Endothelial cell (in vitro differentiated cells): Measurements from ENCODE around the gene CDK9. TPM values are rescaled to one million over a fixed set of nuclear protein-coding genes. Genes with fewer than 3 reads are reported as not detected.

Experiments used
- DNase-seq: peaks from one replicate; pipeline ENCODE4 v3.0.0; 2021; ENCODE audit warnings: low spot score
- H3K27ac Mint-ChIP-seq: one replicate; pipeline ENCODE4 v1.8.0; 2021; ENCODE audit warnings: mixed read lengths, inconsistent platforms; ENCODE audit not compliant: unreplicated experiment
- H3K27me3 Mint-ChIP-seq: one replicate; pipeline ENCODE4 v1.8.0; 2021; ENCODE audit warnings: mild to moderate bottlenecking, moderate library complexity, mixed read lengths, inconsistent platforms; ENCODE audit not compliant: unreplicated experiment
- H3K36me3 Mint-ChIP-seq: one replicate; pipeline ENCODE4 v1.8.0; 2021; ENCODE audit warnings: mild to moderate bottlenecking, low read depth, mixed read lengths, inconsistent platforms; ENCODE audit not compliant: unreplicated experiment
- H3K4me1 Mint-ChIP-seq: one replicate; pipeline ENCODE4 v1.8.0; 2021; ENCODE audit warnings: mild to moderate bottlenecking, mixed read lengths, inconsistent platforms; ENCODE audit not compliant: unreplicated experiment
- H3K4me3 Mint-ChIP-seq: one replicate; pipeline ENCODE4 v1.8.0; 2021; ENCODE audit warnings: mild to moderate bottlenecking, mixed read lengths, inconsistent platforms; ENCODE audit not compliant: unreplicated experiment
- H3K9me3 Mint-ChIP-seq: one replicate; pipeline ENCODE4 v1.8.0; 2021; ENCODE audit warnings: mixed read lengths, inconsistent platforms; ENCODE audit not compliant: unreplicated experiment
- CTCF ChIP-seq: fragments of 200-600 bp; sonication (generic); IDR thresholded peaks from one replicate; pipeline ENCODE4 v1.5.0; 2021; ENCODE audit warnings: antibody characterized with exemption; ENCODE audit not compliant: unreplicated experiment
- total RNA-seq: library from RNA; stranded (reverse); fragmentation: NEBNext Ultra II Directional; extraction: Animal tissue kit (Norgen Biotek cat#: 25700); gene quantifications from one replicate; pipeline ENCODE4 v1.2.1, GENCODE V29; 2021; ENCODE audit not compliant: unreplicated experiment

CDK9 gene
- total RNA-seq, 1 donor from 2014 or later, result 188 TPM

GRCh38 chr9:127790094-127790855 is 4.4 kb downstream of the CDK9 start:
- TF ChIP-seq CTCF, result no peak
- H3K4me3 Mint-ChIP-seq, result peak overlapping the region; percentile 86
- peaks cover 17% of the 10 kb centered on the region for H3K27me3 Mint-ChIP-seq
- H3K4me1 Mint-ChIP-seq, result peaks cover 38% of the 10 kb centered on the region
- H3K36me3 Mint-ChIP-seq, result peaks cover 42% of the 10 kb centered on the region
- no peak for DNase-seq
- no peaks in the 10 kb centered on the region for H3K9me3 Mint-ChIP-seq
- H3K27ac Mint-ChIP-seq, result peak overlapping the region; percentile 88

DNA sequence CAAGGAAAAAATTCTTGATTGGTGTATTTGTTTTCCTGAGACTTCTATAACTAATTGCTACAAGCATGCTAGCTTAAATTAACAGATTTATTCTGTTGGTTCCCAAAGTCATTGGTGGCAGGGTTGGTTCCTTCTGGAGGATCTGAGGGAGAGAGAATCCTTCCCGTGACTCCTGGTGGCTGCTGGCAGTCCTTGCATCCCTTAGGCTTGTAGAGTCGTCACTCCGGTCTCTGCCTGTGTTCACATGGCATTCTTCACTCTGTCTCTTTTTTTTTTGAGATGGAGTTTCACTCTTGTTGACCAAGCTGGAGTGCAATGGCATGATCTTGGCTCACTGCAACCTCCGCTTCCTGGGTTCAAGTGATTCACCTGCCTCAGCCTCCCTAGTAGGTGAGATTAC is 5.3 kb downstream of the CDK9 start:
- Mint-ChIP-seq H3K4me1 (peaks cover 40% of the 10 kb centered on the region), H3K9me3 (no peaks in the 10 kb centered on the region), H3K27ac (no peak overlapping the region), H3K36me3 (peaks cover 42% of the 10 kb centered on the region), H3K27me3 (peaks cover 17% of the 10 kb centered on the region), H3K4me3 (no peak overlapping the region)
- TF ChIP-seq CTCF, result no peak
- DNase-seq, result no peak

DNA sequence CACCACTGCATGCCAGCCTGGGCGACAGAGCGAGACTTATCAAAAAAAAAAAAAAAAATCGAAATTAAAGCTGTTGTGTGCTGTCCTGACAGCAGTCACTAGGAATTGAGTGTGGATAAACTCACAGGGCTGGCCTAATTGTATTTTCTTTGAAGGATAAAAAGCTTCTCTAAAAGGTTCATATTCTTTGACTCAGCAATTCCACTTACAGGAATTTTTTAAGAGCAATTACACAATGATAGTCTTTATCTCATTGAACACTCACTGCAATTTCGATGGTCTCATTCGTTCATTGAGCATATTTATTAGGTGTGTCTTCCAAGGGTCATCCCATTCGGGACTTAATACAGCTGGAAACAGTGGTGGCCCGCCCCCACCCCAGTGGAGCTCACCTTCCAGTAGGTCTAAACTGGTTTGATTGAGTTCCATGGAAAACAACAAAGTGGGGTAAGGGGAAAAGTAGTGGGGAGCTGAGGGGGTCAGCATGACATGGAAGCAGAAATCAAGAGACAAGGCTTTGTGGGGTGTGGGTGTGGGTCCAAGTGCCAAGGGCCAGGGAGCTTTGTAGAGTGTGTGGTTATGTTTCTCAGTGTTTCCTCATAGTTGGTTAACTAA is 6.7 kb downstream of the CDK9 start:
- no peak for TF ChIP-seq CTCF
- DNase-seq, result no peak
- peak overlapping the region; percentile 83 for H3K27ac Mint-ChIP-seq
- H3K36me3 Mint-ChIP-seq, result peaks cover 33% of the 10 kb centered on the region
- peak overlapping the region; percentile 37 for H3K4me3 Mint-ChIP-seq
- H3K9me3 Mint-ChIP-seq, result no peaks in the 10 kb centered on the region
- H3K27me3 Mint-ChIP-seq, result peaks cover 14% of the 10 kb centered on the region
- peaks cover 41% of the 10 kb centered on the region for H3K4me1 Mint-ChIP-seq

DNA sequence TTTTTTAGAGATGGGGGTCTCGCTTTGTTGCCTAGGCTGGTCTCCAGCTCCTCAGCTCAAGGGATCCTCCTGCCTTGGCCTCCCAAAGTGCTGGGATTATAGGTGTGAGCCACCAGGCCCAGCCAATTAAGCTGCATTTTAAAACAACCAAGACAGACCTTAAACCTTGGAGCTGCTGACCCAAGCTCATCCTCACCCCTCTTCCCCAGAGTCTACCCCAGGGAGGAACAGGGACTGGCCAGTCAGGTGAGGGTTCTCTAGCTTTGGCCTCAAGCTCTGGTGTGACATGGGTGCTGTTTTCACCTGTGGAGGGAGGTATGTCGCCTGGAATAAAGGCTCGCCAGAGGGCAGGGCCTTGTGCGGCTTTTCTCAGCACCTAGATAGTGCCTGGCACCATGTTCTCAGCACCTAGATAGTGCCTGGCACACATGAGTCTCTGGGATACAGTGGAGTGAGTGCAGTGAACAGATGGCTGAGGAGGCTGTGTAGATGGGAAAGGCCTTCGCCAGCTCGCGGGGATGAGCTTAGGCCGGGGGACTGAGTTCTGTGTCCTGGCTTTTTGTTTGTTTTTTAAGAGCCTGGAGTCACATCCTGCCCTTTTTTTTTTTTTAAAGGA is 7.4 kb downstream of the CDK9 start:
- Mint-ChIP-seq H3K27ac (peak overlapping the region; percentile 63), H3K4me1 (peaks cover 37% of the 10 kb centered on the region), H3K36me3 (peaks cover 28% of the 10 kb centered on the region), H3K4me3 (no peak overlapping the region), H3K27me3 (peaks cover 15% of the 10 kb centered on the region), H3K9me3 (no peaks in the 10 kb centered on the region)
- DNase-seq, result no peak
- TF ChIP-seq CTCF, result no peak
